GM12878 (cell line): ENCODE measurements around the gene TMEM131L. TPM values are rescaled to one million over a fixed set of nuclear protein-coding genes. Genes with fewer than 3 reads are reported as not detected.

Experiments
- ATAC-seq: fragments of 200-7000 bp; cut with Tn5 transposase; 3 replicates; pipeline ENCODE4 v1.9.1; 2020; ENCODE audit warnings: mild to moderate bottlenecking, moderate library complexity
- BruUV-seq: library from RNA; stranded (reverse); fragments of 400-500 nt; replicated peaks from 2 replicates; lab custom pipeline; 2021; lab: Mats Ljungman, UMichigan
- CTCF ChIA-PET: fragments of 300-600 bp; sonication (Branson Sonifier 250); formaldehyde crosslinking; extraction: SDS; loops from one replicate; lab custom pipeline; 2021; ENCODE audit warnings: inconsistent platforms; lab: Yijun Ruan, JAX
- POLR2A ChIA-PET: fragments of 350-600 bp; formaldehyde crosslinking; extraction: SDS; loops from one replicate; lab custom pipeline; 2021; ENCODE audit warnings: inconsistent platforms; lab: Charles Lee
- RAD21 ChIA-PET: fragments of 300-600 bp; sonication (Branson Sonifier 250); formaldehyde crosslinking; loops from one replicate; lab custom pipeline; 2023; ENCODE audit warnings: antibody characterized with exemption; ENCODE audit not compliant: unreplicated experiment; lab: Charles Lee
- SMC1A ChIA-PET: fragments of 300-600 bp; sonication (Branson Sonifier 250); formaldehyde crosslinking; loops from one replicate; lab custom pipeline; 2023; ENCODE audit not compliant: unreplicated experiment, uncharacterized antibody; lab: Charles Lee
- DNase-seq: peaks from one replicate; pipeline ENCODE4 v3.0.0-alpha.2; 2011; ENCODE audit warnings: low read depth, low spot score
- FAIRE-seq: peaks from 3 replicates; lab custom pipeline; 2011; peaks lifted over from hg19 to GRCh38; lab: Jason Lieb, UNC
- H2AFZ ChIP-seq: 2 replicates; pipeline ENCODE4 v1.6.0; 2011; ENCODE audit warnings: low read depth, low read length, control low read depth; ENCODE audit not compliant: control insufficient read depth
- H3K27ac ChIP-seq: 2 replicates; pipeline ENCODE4 v1.5.1; 2011; ENCODE audit warnings: control low read depth; ENCODE audit not compliant: control insufficient read depth, insufficient read depth
- H3K27me3 ChIP-seq, 2 experiments: replicated peaks in 1 of 2; 2 replicates each; pipeline versions ENCODE4 v1.6.0 to v1.6.1; 2011; ENCODE audit warnings: low read length in 1 of 2; ENCODE audit not compliant: control insufficient read depth in 2 of 2, insufficient read depth in 2 of 2
- H3K36me3 ChIP-seq, 2 experiments: 2 replicates each; pipeline ENCODE4 v1.5.1; 2011; ENCODE audit warnings: low read length in 1 of 2; ENCODE audit not compliant: control insufficient read depth in 2 of 2, insufficient read depth in 2 of 2
- H3K4me1 ChIP-seq: 2 replicates; pipeline ENCODE4 v1.6.1; 2011; ENCODE audit warnings: mild to moderate bottlenecking, low read length, moderate library complexity, mixed read lengths; ENCODE audit not compliant: control insufficient read depth, insufficient read depth
- H3K4me2 ChIP-seq: 2 replicates; pipeline ENCODE4 v1.6.0; 2011; ENCODE audit warnings: control low read depth; ENCODE audit not compliant: control insufficient read depth, insufficient read depth
- H3K4me3 ChIP-seq: fragments of 200-600 bp; sonication (generic); 2 replicates; pipeline ENCODE4 v1.5.1; 2016
- H3K79me2 ChIP-seq: 2 replicates; pipeline ENCODE4 v1.6.0; 2011; ENCODE audit warnings: low read length; ENCODE audit not compliant: control insufficient read depth, insufficient read depth
- H3K9ac ChIP-seq: 2 replicates; pipeline ENCODE4 v1.8.0; 2011; ENCODE audit warnings: low read length, control low read depth, mixed read lengths; ENCODE audit not compliant: control insufficient read depth, insufficient read depth
- H3K9me3 ChIP-seq: replicated peaks from 3 replicates; pipeline ENCODE4 v1.5.1; 2011; ENCODE audit warnings: mild to moderate bottlenecking, low read length; ENCODE audit not compliant: control insufficient read depth, insufficient read depth
- H4K20me1 ChIP-seq: 2 replicates; pipeline ENCODE4 v1.6.0; 2011; ENCODE audit not compliant: control insufficient read depth, insufficient read depth
- CEBPB ChIP-seq, 2 experiments: fragments of 150-350 bp in 1 of 2; IDR thresholded peaks; 2 replicates each; pipeline ENCODE4 v1.6.1; 2012 to 2014; ENCODE audit warnings: low read depth in 2 of 2, low read length in 2 of 2, borderline replicate concordance in 1 of 2, inconsistent platforms in 1 of 2
- FOS ChIP-seq: IDR thresholded peaks from 3 replicates; pipeline ENCODE4 v1.6.1; 2011; ENCODE audit warnings: borderline replicate concordance; ENCODE audit not compliant: insufficient read length; ENCODE audit errors: extremely low read depth
- IKZF1 ChIP-seq: fragments of 450-650 bp; conservative IDR thresholded peaks from 2 replicates; pipeline ENCODE4 v1.6.1; 2017; ENCODE audit warnings: antibody characterized with exemption, mild to moderate bottlenecking
- MEF2B ChIP-seq: fragments of 450-650 bp; IDR thresholded peaks from 2 replicates; pipeline ENCODE4 v1.6.1; 2018; ENCODE audit warnings: mild to moderate bottlenecking, moderate library complexity; ENCODE audit not compliant: partially characterized antibody, poor library complexity, severe bottlenecking
- NR2C2 ChIP-seq: IDR thresholded peaks from 2 replicates; pipeline ENCODE4 v1.6.1; 2011; ENCODE audit warnings: borderline replicate concordance, low read depth; ENCODE audit not compliant: control insufficient read depth, insufficient read length
- POLR2A ChIP-seq: IDR thresholded peaks from 2 replicates; pipeline ENCODE4 v1.6.1; 2011; ENCODE audit warnings: low read depth, mild to moderate bottlenecking, low read length
- POLR2AphosphoS5 ChIP-seq: IDR thresholded peaks from 2 replicates; pipeline ENCODE4 v1.6.1; 2011; ENCODE audit warnings: mild to moderate bottlenecking, low read length, inconsistent platforms
- POU2F2 ChIP-seq: IDR thresholded peaks from 3 replicates; pipeline ENCODE4 v1.6.1; 2011; ENCODE audit warnings: low read depth, mild to moderate bottlenecking, low read length, borderline replicate concordance
- RUNX3 ChIP-seq: IDR thresholded peaks from 2 replicates; pipeline ENCODE4 v1.6.1; 2012; ENCODE audit warnings: low read length, inconsistent platforms
- STAT3 ChIP-seq: IDR thresholded peaks from 2 replicates; pipeline ENCODE4 v1.6.1; 2011; ENCODE audit warnings: low read depth, low read length, improper control_type of control experiment
- WGBS: methylation state at CpG from one replicate; pipeline ENCODE4 v1.1.6; 2016; ENCODE audit warnings: low lambda C conversion rate; ENCODE audit not compliant: insufficient replicate concordance, insufficient coverage; ENCODE audit errors: missing lambda C conversion rate; 5-methylcytosine and 5-hydroxymethylcytosine counted together
- in situ Hi-C: fragments of 300-500 bp; cut with MboI; formaldehyde crosslinking; loops from 9 replicates; pipeline ENCODE4 v1.14.3; 2018; ENCODE audit warnings: mixed read lengths
- intact Hi-C: fragments of 100-400 bp; cut with micrococcal nuclease; formaldehyde crosslinking; loops from one replicate; pipeline ENCODE4 v1.14.2; 2022; ENCODE audit not compliant: unreplicated experiment
- polyA plus RNA-seq, 11 experiments: library from polyadenylated mRNA; depleted of rRNA in 4 of 11; unstranded in 6 of 11; stranded (reverse) in 5 of 11; fragments of >200 nt; fragmentation: Nextera tagmentation in 4 of 11; fragmentation: Illumina TruSeq in 1 of 11; extraction: Ambion mirVana in 4 of 11; extraction: Trizol in 1 of 11; gene quantifications; 1 replicate in 1 of 11; 2 replicates in 10 of 11; pipeline versions ENCODE4 v1.2.1 to v1.2.3, GENCODE V29; 2011 to 2016; ENCODE audit warnings: inconsistent platforms in 2 of 11, missing spikeins in 2 of 11, low read depth in 1 of 11
- total RNA-seq, 4 experiments: library from RNA; depleted of rRNA in 3 of 4; stranded (reverse); fragments of >200 nt in 3 of 4; fragmentation: Illumina TruSeq in 1 of 4; extraction: Trizol in 1 of 4; gene quantifications; 2 replicates each; pipeline versions ENCODE4 v1.2.1 to v1.2.3, GENCODE V29; 2013 to 2021
- TF ChIP-seq, protein P1 (sequence below): fragments of 450-650 bp; IDR thresholded peaks from 2 replicates; pipeline ENCODE4 v1.6.1; 2017; ENCODE audit warnings: borderline replicate concordance
- TF ChIP-seq, protein P2 (sequence below): IDR thresholded peaks from 2 replicates; pipeline ENCODE4 v1.6.1; 2012; ENCODE audit warnings: low read depth, low read length, improper control_type of control experiment
- TF ChIP-seq, protein P3 (sequence below): IDR thresholded peaks from 2 replicates; pipeline ENCODE4 v1.6.1; 2012; ENCODE audit warnings: mild to moderate bottlenecking, low read depth, low read length

Gene TMEM131L
- total and polyA plus RNA-seq, 10 of the 15 experiments (the other 5 are each of a cell fraction or from before 2014, with no cell fraction given) = 8.5 to 101 (median 74.4) TPM

DNA sequence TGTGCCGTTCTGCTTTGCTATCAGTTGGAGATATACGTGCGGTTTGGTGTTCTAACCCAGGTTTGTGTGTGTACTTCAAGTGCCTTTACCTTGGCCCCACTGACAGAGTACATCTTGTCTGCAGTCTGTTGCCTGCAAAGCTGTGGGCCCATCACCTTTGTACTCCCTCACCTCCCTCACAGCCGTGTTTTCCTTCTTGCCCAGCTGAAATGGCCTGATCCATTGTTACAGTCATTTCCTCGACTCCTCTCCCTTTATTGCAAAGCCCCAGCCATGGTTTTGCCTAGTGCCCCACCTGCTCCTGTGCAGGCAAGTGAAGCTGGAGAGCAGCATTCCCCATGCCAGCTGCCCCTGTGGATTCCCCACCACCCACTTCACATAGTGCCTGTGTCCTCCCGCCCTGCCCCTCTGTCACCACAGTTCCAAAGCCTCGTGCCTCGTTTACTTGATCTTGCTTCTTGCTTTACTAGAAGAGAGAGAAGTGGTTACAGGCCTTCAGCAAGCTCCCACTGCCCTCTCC is 162.7 kb downstream of the TMEM131L start:
- 93% methylated on average over 8 of the region's 8 CpGs for WGBS
- FAIRE-seq = no peak

More for the DNA sequence above, 162.7 kb downstream of the TMEM131L start:
- no peak overlapping the region for H2AFZ ChIP-seq
- intact Hi-C loops = no loop called here
- CTCF ChIA-PET = interaction anchor here (0.6 kb wide), 1 partner anchor 182 kb away, joined by 3 read pairs; no protein-coding TSS in a partner anchor
- H3K4me1 ChIP-seq = no peaks in the 10 kb centered on the region
- TF ChIP-seq RUNX3 = no peak
- no peak for TF ChIP-seq STAT3
- TF ChIP-seq NR2C2 = no peak
- TF ChIP-seq, protein P1, sequence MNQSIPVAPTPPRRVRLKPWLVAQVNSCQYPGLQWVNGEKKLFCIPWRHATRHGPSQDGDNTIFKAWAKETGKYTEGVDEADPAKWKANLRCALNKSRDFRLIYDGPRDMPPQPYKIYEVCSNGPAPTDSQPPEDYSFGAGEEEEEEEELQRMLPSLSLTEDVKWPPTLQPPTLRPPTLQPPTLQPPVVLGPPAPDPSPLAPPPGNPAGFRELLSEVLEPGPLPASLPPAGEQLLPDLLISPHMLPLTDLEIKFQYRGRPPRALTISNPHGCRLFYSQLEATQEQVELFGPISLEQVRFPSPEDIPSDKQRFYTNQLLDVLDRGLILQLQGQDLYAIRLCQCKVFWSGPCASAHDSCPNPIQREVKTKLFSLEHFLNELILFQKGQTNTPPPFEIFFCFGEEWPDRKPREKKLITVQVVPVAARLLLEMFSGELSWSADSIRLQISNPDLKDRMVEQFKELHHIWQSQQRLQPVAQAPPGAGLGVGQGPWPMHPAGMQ = no peak
- 0 out of 2 replicates have a peak, but pooled peaks have one; percentile 20 for TF ChIP-seq POLR2A
- no peak for TF ChIP-seq POU2F2
- no peak for TF ChIP-seq IKZF1
- TF ChIP-seq, protein P2, sequence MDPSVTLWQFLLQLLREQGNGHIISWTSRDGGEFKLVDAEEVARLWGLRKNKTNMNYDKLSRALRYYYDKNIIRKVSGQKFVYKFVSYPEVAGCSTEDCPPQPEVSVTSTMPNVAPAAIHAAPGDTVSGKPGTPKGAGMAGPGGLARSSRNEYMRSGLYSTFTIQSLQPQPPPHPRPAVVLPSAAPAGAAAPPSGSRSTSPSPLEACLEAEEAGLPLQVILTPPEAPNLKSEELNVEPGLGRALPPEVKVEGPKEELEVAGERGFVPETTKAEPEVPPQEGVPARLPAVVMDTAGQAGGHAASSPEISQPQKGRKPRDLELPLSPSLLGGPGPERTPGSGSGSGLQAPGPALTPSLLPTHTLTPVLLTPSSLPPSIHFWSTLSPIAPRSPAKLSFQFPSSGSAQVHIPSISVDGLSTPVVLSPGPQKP = no peak
- no peak for TF ChIP-seq FOS
- TF ChIP-seq CEBPB (IDR thresholded peaks at IDR 0.05; ENCODE audit: borderline replicate concordance in 1 of 2, low read depth in 2 of 2, low read length in 2 of 2) = no peak
- TF ChIP-seq, protein P3, sequence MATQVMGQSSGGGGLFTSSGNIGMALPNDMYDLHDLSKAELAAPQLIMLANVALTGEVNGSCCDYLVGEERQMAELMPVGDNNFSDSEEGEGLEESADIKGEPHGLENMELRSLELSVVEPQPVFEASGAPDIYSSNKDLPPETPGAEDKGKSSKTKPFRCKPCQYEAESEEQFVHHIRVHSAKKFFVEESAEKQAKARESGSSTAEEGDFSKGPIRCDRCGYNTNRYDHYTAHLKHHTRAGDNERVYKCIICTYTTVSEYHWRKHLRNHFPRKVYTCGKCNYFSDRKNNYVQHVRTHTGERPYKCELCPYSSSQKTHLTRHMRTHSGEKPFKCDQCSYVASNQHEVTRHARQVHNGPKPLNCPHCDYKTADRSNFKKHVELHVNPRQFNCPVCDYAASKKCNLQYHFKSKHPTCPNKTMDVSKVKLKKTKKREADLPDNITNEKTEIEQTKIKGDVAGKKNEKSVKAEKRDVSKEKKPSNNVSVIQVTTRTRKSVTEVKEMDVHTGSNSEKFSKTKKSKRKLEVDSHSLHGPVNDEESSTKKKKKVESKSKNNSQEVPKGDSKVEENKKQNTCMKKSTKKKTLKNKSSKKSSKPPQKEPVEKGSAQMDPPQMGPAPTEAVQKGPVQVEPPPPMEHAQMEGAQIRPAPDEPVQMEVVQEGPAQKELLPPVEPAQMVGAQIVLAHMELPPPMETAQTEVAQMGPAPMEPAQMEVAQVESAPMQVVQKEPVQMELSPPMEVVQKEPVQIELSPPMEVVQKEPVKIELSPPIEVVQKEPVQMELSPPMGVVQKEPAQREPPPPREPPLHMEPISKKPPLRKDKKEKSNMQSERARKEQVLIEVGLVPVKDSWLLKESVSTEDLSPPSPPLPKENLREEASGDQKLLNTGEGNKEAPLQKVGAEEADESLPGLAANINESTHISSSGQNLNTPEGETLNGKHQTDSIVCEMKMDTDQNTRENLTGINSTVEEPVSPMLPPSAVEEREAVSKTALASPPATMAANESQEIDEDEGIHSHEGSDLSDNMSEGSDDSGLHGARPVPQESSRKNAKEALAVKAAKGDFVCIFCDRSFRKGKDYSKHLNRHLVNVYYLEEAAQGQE = no peak
- no peak for TF ChIP-seq MEF2B
- TF ChIP-seq POLR2AphosphoS5 = peak; percentile 22; the same call in 1 of the 2 replicates
- TF ChIP-seq, all 136 proteins: peak for 2
- Histone ChIP-seq H3K27ac (no peak overlapping the region), H3K36me3 (peaks cover 50 to 70% of the 10 kb centered on the region in 2 experiments), H3K4me3 (no peak overlapping the region), H3K27me3 (no peaks in the 10 kb centered on the region), H3K79me2 (no peaks in the 10 kb centered on the region), H3K9me3 (no peaks in the 10 kb centered on the region), H4K20me1 (0 out of 2 replicates have a peak, but pooled peaks cover 4% of the 10 kb centered on the region), H3K9ac (no peak overlapping the region), H3K4me2 (no peak overlapping the region)
- in situ Hi-C loops = no loop called here
- RAD21 ChIA-PET = no interaction called here
- BruUV-seq = no TSS peak
- POLR2A ChIA-PET = no interaction called here
- no peak for ATAC-seq
- SMC1A ChIA-PET = no interaction called here
- no peak for DNase-seq
